Neural progenitor cell (in vitro differentiated cells): ENCODE data around the gene PITPNB. TPM values are rescaled to one million over a fixed set of nuclear protein-coding genes. Genes with fewer than 3 reads are reported as not detected.

Source experiments
- DNase-seq: peaks from one replicate; pipeline ENCODE4 v3.0.0-alpha.2; 2016; ENCODE audit warnings: low spot score
- H2AFZ ChIP-seq: fragments of 200-600 bp; sonication (generic); replicated peaks from 2 replicates; pipeline ENCODE4 v1.6.1; 2016; ENCODE audit warnings: antibody characterized with exemption
- H3F3A ChIP-seq: fragments of 200-600 bp; sonication (generic); 2 replicates; pipeline ENCODE4 v1.6.1; 2016; ENCODE audit warnings: antibody characterized with exemption, low read depth
- H3K27ac ChIP-seq: fragments of 200-600 bp; sonication (generic); 2 replicates; pipeline ENCODE4 v1.5.1; 2016; ENCODE audit warnings: mild to moderate bottlenecking
- H3K27me3 ChIP-seq: fragments of 200-600 bp; sonication (generic); 2 replicates; pipeline ENCODE4 v1.6.1; 2016; ENCODE audit warnings: mild to moderate bottlenecking, moderate library complexity
- H3K36me3 ChIP-seq: fragments of 200-600 bp; sonication (generic); 2 replicates; pipeline ENCODE4 v1.5.1; 2016
- H3K4me1 ChIP-seq: fragments of 200-600 bp; sonication (generic); 2 replicates; pipeline ENCODE4 v1.6.1; 2016; ENCODE audit warnings: mixed run types
- H3K4me2 ChIP-seq: fragments of 200-600 bp; sonication (generic); 2 replicates; pipeline ENCODE4 v1.6.1; 2016
- H3K4me3 ChIP-seq: fragments of 200-600 bp; sonication (generic); 2 replicates; pipeline ENCODE4 v1.5.1; 2016
- H3K79me2 ChIP-seq: fragments of 200-600 bp; sonication (generic); 2 replicates; pipeline ENCODE4 v1.6.1; 2016; ENCODE audit warnings: low read depth
- H3K9ac ChIP-seq: fragments of 200-600 bp; sonication (generic); 2 replicates; pipeline ENCODE4 v1.6.1; 2016
- H3K9me3 ChIP-seq: fragments of 200-600 bp; sonication (generic); 2 replicates; pipeline ENCODE4 v1.5.1; 2016; ENCODE audit warnings: low read depth
- H4K20me1 ChIP-seq: fragments of 200-600 bp; sonication (generic); 2 replicates; pipeline ENCODE4 v1.6.1; 2016; ENCODE audit warnings: low read depth
- H3K27ac Mint-ChIP-seq: 3 replicates; pipeline ENCODE4 v1.8.0; 2021; ENCODE audit warnings: mixed read lengths
- H3K27me3 Mint-ChIP-seq: 2 replicates; pipeline ENCODE4 v1.8.0; 2022; ENCODE audit warnings: low read depth, mild to moderate bottlenecking, inconsistent platforms, moderate library complexity, mixed read lengths; ENCODE audit not compliant: insufficient read depth
- H3K36me3 Mint-ChIP-seq: 3 replicates; pipeline ENCODE4 v1.8.0; 2021; ENCODE audit warnings: mixed read lengths
- H3K4me1 Mint-ChIP-seq: 3 replicates; pipeline ENCODE4 v1.8.0; 2021; ENCODE audit warnings: mixed read lengths
- H3K4me3 Mint-ChIP-seq: 3 replicates; pipeline ENCODE4 v1.8.0; 2021; ENCODE audit warnings: mild to moderate bottlenecking, moderate library complexity, mixed read lengths
- H3K9me3 Mint-ChIP-seq: 3 replicates; pipeline ENCODE4 v1.8.0; 2020; ENCODE audit warnings: mixed read lengths
- EZH2 ChIP-seq: fragments of 200-600 bp; sonication (generic); IDR thresholded peaks from 2 replicates; pipeline ENCODE4 v1.6.1; 2017; ENCODE audit warnings: antibody characterized with exemption, mild to moderate bottlenecking, moderate library complexity
- EZH2phosphoT487 ChIP-seq: fragments of 200-600 bp; sonication (generic); IDR thresholded peaks from 2 replicates; pipeline ENCODE4 v1.6.1; 2017; ENCODE audit warnings: antibody characterized with exemption
- total RNA-seq: library from RNA; depleted of rRNA; stranded (reverse); fragments of >200 nt; gene quantifications from 2 replicates; pipeline ENCODE4 v1.2.3, GENCODE V29; 2015; ENCODE audit warnings: low replicate concordance
- TF ChIP-seq, protein P1 (sequence below): fragments of 200-600 bp; sonication (generic); IDR thresholded peaks from 2 replicates; pipeline ENCODE4 v1.5.1; 2017; ENCODE audit warnings: antibody characterized with exemption, mild to moderate bottlenecking

PITPNB gene
- total RNA-seq, 1 donor from 2014 or later = 32.5 TPM

DNA sequence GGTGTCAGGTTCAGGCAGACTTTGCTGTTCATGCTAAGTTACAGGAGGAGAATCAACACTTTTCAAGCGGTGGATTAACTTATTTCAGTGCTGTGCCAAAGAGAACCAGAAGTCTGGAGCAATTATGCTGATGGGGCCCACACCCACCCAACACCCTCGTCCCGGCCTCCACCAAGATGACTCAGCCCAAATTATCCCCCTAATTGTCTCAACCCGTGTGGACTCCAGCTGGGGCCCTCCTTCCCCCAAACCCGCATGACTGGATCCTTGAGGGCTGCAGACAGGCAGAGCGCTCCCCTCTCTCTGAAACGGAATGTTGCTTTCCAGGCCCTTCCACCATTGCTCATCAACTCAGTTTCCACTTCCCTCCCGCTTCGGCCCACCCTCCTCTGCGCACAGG, 82.9 kb downstream of the PITPNB start:
- H3K36me3 Mint-ChIP-seq = peaks cover 6% of the 10 kb centered on the region
- peaks cover 3% of the 10 kb centered on the region for H3K4me1 ChIP-seq
- H3K9me3 ChIP-seq = no peaks in the 10 kb centered on the region
- no peaks in the 10 kb centered on the region for H3K27me3 ChIP-seq
- H3K36me3 ChIP-seq = no peaks in the 10 kb centered on the region
- no peak for DNase-seq
- no peaks in the 10 kb centered on the region for H3F3A ChIP-seq
- no peak overlapping the region for H3K27ac ChIP-seq
- H3K4me2 ChIP-seq = no peak overlapping the region
- H3K4me3 Mint-ChIP-seq = peak overlapping the region; percentile 33
- H3K79me2 ChIP-seq = no peaks in the 10 kb centered on the region
- no peak overlapping the region for H3K27ac Mint-ChIP-seq
- no peak overlapping the region for H3K4me3 ChIP-seq
- no peak overlapping the region for H3K9ac ChIP-seq
- TF ChIP-seq EZH2 (no peak), EZH2phosphoT487 (no peak)
- TF ChIP-seq, protein P1, sequence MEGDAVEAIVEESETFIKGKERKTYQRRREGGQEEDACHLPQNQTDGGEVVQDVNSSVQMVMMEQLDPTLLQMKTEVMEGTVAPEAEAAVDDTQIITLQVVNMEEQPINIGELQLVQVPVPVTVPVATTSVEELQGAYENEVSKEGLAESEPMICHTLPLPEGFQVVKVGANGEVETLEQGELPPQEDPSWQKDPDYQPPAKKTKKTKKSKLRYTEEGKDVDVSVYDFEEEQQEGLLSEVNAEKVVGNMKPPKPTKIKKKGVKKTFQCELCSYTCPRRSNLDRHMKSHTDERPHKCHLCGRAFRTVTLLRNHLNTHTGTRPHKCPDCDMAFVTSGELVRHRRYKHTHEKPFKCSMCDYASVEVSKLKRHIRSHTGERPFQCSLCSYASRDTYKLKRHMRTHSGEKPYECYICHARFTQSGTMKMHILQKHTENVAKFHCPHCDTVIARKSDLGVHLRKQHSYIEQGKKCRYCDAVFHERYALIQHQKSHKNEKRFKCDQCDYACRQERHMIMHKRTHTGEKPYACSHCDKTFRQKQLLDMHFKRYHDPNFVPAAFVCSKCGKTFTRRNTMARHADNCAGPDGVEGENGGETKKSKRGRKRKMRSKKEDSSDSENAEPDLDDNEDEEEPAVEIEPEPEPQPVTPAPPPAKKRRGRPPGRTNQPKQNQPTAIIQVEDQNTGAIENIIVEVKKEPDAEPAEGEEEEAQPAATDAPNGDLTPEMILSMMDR = no peak
- H3K27me3 Mint-ChIP-seq = peaks cover 17% of the 10 kb centered on the region
- no peak overlapping the region for H2AFZ ChIP-seq
- peaks cover 32% of the 10 kb centered on the region for H3K4me1 Mint-ChIP-seq
- H4K20me1 ChIP-seq = no peaks in the 10 kb centered on the region
- H3K9me3 Mint-ChIP-seq = peaks cover 8% of the 10 kb centered on the region

DNA sequence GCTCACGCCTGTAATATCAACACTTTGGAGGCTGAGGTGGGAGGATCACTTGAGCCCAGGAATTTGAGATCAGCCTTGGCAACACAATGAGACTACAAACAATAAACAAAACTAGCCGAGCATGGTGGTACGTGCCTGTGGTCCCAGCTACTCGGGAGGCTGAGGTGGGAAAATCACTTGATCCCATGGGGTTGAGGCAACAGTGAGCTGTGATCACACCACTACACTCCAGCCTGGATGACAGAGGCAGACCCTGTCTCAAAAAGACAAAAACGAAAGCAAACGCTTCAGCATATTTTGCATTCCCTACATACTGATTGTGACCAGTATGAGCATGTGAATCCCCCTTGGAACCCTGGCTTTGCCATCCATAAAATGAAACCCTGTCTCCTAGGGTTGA, 83.6 kb downstream of the PITPNB start:
- peaks cover 8% of the 10 kb centered on the region for H3K9me3 Mint-ChIP-seq
- peak overlapping the region; percentile 14 for H3K27ac Mint-ChIP-seq
- H3K4me1 Mint-ChIP-seq = peaks cover 34% of the 10 kb centered on the region
- peaks cover 17% of the 10 kb centered on the region for H3K27me3 Mint-ChIP-seq
- H3K4me3 ChIP-seq = no peak overlapping the region
- H3K27me3 ChIP-seq = no peaks in the 10 kb centered on the region
- no peaks in the 10 kb centered on the region for H3K36me3 ChIP-seq
- H3K4me2 ChIP-seq = no peak overlapping the region
- H3K9ac ChIP-seq = no peak overlapping the region
- no peaks in the 10 kb centered on the region for H4K20me1 ChIP-seq
- no peak overlapping the region for H3K27ac ChIP-seq
- H3K9me3 ChIP-seq = no peaks in the 10 kb centered on the region
- no peak overlapping the region for H2AFZ ChIP-seq
- TF ChIP-seq EZH2phosphoT487 = no peak
- TF ChIP-seq EZH2 = no peak
- TF ChIP-seq, protein P1 = no peak
- peaks cover 6% of the 10 kb centered on the region for H3K36me3 Mint-ChIP-seq
- H3K79me2 ChIP-seq = no peaks in the 10 kb centered on the region
- H3K4me1 ChIP-seq = peaks cover 3% of the 10 kb centered on the region
- H3F3A ChIP-seq = no peaks in the 10 kb centered on the region
- DNase-seq = no peak
- no peak overlapping the region for H3K4me3 Mint-ChIP-seq

DNA sequence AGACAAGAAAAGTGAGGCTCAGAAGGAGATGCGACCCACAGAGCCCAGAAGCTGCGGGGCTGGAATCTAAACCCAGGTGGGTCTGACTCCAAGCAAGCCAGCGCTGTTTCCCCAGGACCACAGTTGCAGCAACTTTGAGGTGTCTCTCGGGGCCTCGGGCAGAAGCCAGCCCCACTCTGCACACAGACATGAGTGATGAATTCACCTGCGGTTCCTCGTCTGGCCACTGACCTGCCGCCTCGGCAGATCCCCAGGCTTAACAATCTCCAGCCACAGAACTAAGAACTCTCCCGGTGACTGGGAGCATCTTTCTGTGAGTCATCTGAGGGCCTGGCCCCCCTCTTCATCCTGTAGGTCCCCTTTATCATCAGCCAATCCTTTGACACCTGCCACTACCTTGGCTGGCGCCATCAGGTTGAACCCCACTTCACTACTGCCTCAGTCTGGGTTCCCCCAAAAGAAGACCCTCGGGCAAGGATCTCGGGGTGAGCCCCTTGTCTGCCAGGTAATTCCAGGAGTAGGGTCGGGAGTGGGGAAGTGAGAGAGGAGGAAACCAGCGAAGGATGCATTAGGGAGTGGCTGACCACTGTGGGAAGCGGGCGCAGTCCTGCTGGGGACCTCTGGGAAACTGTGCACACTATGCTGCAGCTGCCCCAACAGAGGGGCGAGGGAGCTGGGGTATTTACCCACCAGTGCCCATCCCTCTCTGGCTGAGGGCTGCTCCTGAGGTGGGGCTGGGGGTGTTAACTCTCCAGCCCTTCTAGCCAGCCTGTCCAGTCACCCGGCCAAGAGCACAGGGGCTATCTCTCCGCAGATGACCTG, 84.5 kb downstream of the PITPNB start:
- no peak overlapping the region for H3K27ac ChIP-seq
- peaks cover 12% of the 10 kb centered on the region for H3K27me3 Mint-ChIP-seq
- H3K27ac Mint-ChIP-seq = peak overlapping the region; percentile 54
- no peak overlapping the region for H3K9ac ChIP-seq
- H3K9me3 ChIP-seq = no peaks in the 10 kb centered on the region
- peaks cover 3% of the 10 kb centered on the region for H3K36me3 Mint-ChIP-seq
- no peaks in the 10 kb centered on the region for H3K36me3 ChIP-seq
- H3K4me2 ChIP-seq = no peak overlapping the region
- peaks cover 8% of the 10 kb centered on the region for H3K9me3 Mint-ChIP-seq
- H3K4me1 Mint-ChIP-seq = peaks cover 35% of the 10 kb centered on the region
- no peaks in the 10 kb centered on the region for H3K79me2 ChIP-seq
- TF ChIP-seq, protein P1 = no peak
- TF ChIP-seq EZH2phosphoT487 (no peak), EZH2 (no peak)
- H3K4me3 ChIP-seq = no peak overlapping the region
- no peak overlapping the region for H2AFZ ChIP-seq
- H3F3A ChIP-seq = no peaks in the 10 kb centered on the region
- H3K27me3 ChIP-seq = no peaks in the 10 kb centered on the region
- peaks cover 3% of the 10 kb centered on the region for H3K4me1 ChIP-seq
- no peak for DNase-seq
- no peaks in the 10 kb centered on the region for H4K20me1 ChIP-seq
- H3K4me3 Mint-ChIP-seq = no peak overlapping the region
